Liver (tissue), 9 donors: ENCODE measurements around the gene SRC. TPM values are rescaled to one million over a fixed set of nuclear protein-coding genes. Genes with fewer than 3 reads are reported as not detected.

Source experiments
- DNase-seq: peaks from one replicate; pipeline ENCODE4 v3.0.0-alpha.2; 2017; ENCODE audit warnings: low spot score
- H3K27ac ChIP-seq, 2 donors: one replicate each; pipeline ENCODE4 v1.7.0; 2013; ENCODE audit warnings: inconsistent platforms in 2 of 2, low read length in 2 of 2, control low read depth in 1 of 2, low read depth in 1 of 2, mild to moderate bottlenecking in 1 of 2
- H3K27me3 ChIP-seq, 4 donors: one replicate each; pipeline versions ENCODE4 v1.6.1 to v1.7.0; 2013; ENCODE audit warnings: low read length in 3 of 4, inconsistent platforms in 1 of 4, mild to moderate bottlenecking in 1 of 4, moderate library complexity in 1 of 4; ENCODE audit not compliant: control insufficient read depth in 4 of 4, insufficient read depth in 4 of 4
- H3K36me3 ChIP-seq, 4 donors: one replicate each; pipeline versions ENCODE4 v1.6.1 to v1.7.0; 2013; ENCODE audit warnings: low read length in 3 of 4, mild to moderate bottlenecking in 3 of 4, low read depth in 1 of 4, moderate library complexity in 1 of 4; ENCODE audit not compliant: control insufficient read depth in 4 of 4, insufficient read depth in 3 of 4
- H3K4me1 ChIP-seq, 4 donors: one replicate each; pipeline versions ENCODE4 v1.6.1 to v1.7.0; 2013; ENCODE audit warnings: low read length in 3 of 4, mild to moderate bottlenecking in 3 of 4, moderate library complexity in 1 of 4; ENCODE audit not compliant: control insufficient read depth in 4 of 4, insufficient read depth in 4 of 4
- H3K4me3 ChIP-seq, 3 donors: one replicate each; pipeline versions ENCODE4 v1.6.1 to v1.7.0; 2013; ENCODE audit warnings: low read length in 3 of 3, control low read depth in 1 of 3, low read depth in 1 of 3, mild to moderate bottlenecking in 1 of 3
- H3K9ac ChIP-seq, 2 donors: one replicate each; pipeline ENCODE4 v1.7.0; 2013; ENCODE audit warnings: low read length in 2 of 2, mild to moderate bottlenecking in 2 of 2, moderate library complexity in 2 of 2, control low read depth in 1 of 2, low read depth in 1 of 2
- H3K9me3 ChIP-seq, 4 donors: one replicate each; pipeline versions ENCODE4 v1.6.1 to v1.7.0; 2013; ENCODE audit warnings: low read length in 3 of 4; ENCODE audit not compliant: control insufficient read depth in 4 of 4
- CTCF ChIP-seq: fragments of 150-350 bp; IDR thresholded peaks from 2 replicates; pipeline ENCODE4 v1.5.1; 2017; ENCODE audit warnings: improper control_type of control experiment, low read depth, low read length; ENCODE audit not compliant: missing input control
- EGR1 ChIP-seq, 2 donors: IDR thresholded peaks; 2 replicates each; pipeline ENCODE4 v1.6.1; 2016 to 2018; ENCODE audit warnings: antibody characterized with exemption in 2 of 2, low read depth in 2 of 2
- FOXA1 ChIP-seq: IDR thresholded peaks from 2 replicates; pipeline ENCODE4 v1.6.1; 2016; ENCODE audit warnings: antibody characterized with exemption
- FOXA2 ChIP-seq: IDR thresholded peaks from 2 replicates; pipeline ENCODE4 v1.6.1; 2016; ENCODE audit warnings: antibody characterized with exemption
- GABPA ChIP-seq, 2 donors: IDR thresholded peaks in 1 of 2; conservative IDR thresholded peaks in 1 of 2; 2 replicates each; pipeline ENCODE4 v1.6.1; 2016; ENCODE audit warnings: antibody characterized with exemption in 2 of 2, mild to moderate bottlenecking in 1 of 2, moderate library complexity in 1 of 2
- HNF4A ChIP-seq, 2 donors: conservative IDR thresholded peaks; 2 replicates each; pipeline ENCODE4 v1.6.1; 2016; ENCODE audit warnings: antibody characterized with exemption in 2 of 2, mild to moderate bottlenecking in 2 of 2
- HNF4G ChIP-seq: IDR thresholded peaks from 2 replicates; pipeline ENCODE4 v1.6.1; 2016; ENCODE audit warnings: antibody characterized with exemption
- JUND ChIP-seq, 2 donors: IDR thresholded peaks; 2 replicates each; pipeline ENCODE4 v1.6.1; 2016; ENCODE audit warnings: antibody characterized with exemption in 2 of 2
- NR2F2 ChIP-seq: IDR thresholded peaks from 2 replicates; pipeline ENCODE4 v1.6.1; 2016; ENCODE audit warnings: antibody characterized with exemption
- RAD21 ChIP-seq, 2 donors: IDR thresholded peaks; 2 replicates each; pipeline ENCODE4 v1.6.1; 2016; ENCODE audit warnings: antibody characterized with exemption in 2 of 2, mild to moderate bottlenecking in 2 of 2
- REST ChIP-seq: IDR thresholded peaks from 2 replicates; pipeline ENCODE4 v1.6.1; 2016; ENCODE audit warnings: antibody characterized with exemption, mild to moderate bottlenecking
- RXRA ChIP-seq, 2 donors: IDR thresholded peaks; 2 replicates each; pipeline ENCODE4 v1.6.1; 2017 to 2018; ENCODE audit warnings: antibody characterized with exemption in 2 of 2, mild to moderate bottlenecking in 1 of 2
- SP1 ChIP-seq: IDR thresholded peaks from 2 replicates; pipeline ENCODE4 v1.6.1; 2018; ENCODE audit warnings: antibody characterized with exemption, mild to moderate bottlenecking
- TAF1 ChIP-seq: conservative IDR thresholded peaks from 2 replicates; pipeline ENCODE4 v1.6.1; 2016; ENCODE audit warnings: antibody characterized with exemption, mild to moderate bottlenecking
- YY1 ChIP-seq: IDR thresholded peaks from 2 replicates; pipeline ENCODE4 v1.6.1; 2016; ENCODE audit warnings: antibody characterized with exemption, mild to moderate bottlenecking
- ZBTB33 ChIP-seq: IDR thresholded peaks from 2 replicates; pipeline ENCODE4 v1.6.1; 2016; ENCODE audit warnings: antibody characterized with exemption
- WGBS: extraction: QIAGEN DNeasy Blood & Tissue Kit; methylation state at CpG from one replicate; pipeline ENCODE4 v1.1.7; 2013; 5-methylcytosine and 5-hydroxymethylcytosine counted together
- polyA plus RNA-seq, 2 donors: library from polyadenylated mRNA; stranded (reverse) in 1 of 2; unstranded in 1 of 2; fragments of 200-250 nt in 1 of 2; fragments of >200 nt in 1 of 2; fragmentation: Nextera tagmentation in 1 of 2; extraction: Ambion mirVana in 1 of 2; gene quantifications; one replicate each; pipeline versions ENCODE4 v1.2.1 to v1.2.3, GENCODE V29; 2013 to 2015
- total RNA-seq, 2 donors: library from RNA; depleted of rRNA; stranded (reverse); fragments of >200 nt; gene quantifications; one replicate each; pipeline ENCODE4 v1.2.3, GENCODE V29; 2014
- TF ChIP-seq, protein P1 (sequence below): IDR thresholded peaks from 2 replicates; pipeline ENCODE4 v1.6.1; 2016; ENCODE audit warnings: antibody characterized with exemption
- TF ChIP-seq, protein P2 (sequence below): IDR thresholded peaks from 2 replicates; pipeline ENCODE4 v1.6.1; 2016; ENCODE audit warnings: antibody characterized with exemption
- donor health status: healthy.
- donor health status: healthy.
- donor health status: healthy.
- donor health status: healthy.
- donor health status: healthy.

Gene SRC
- total and polyA plus RNA-seq, 4 donors = 3.3 to 21.2 (median 5.4) TPM

DNA sequence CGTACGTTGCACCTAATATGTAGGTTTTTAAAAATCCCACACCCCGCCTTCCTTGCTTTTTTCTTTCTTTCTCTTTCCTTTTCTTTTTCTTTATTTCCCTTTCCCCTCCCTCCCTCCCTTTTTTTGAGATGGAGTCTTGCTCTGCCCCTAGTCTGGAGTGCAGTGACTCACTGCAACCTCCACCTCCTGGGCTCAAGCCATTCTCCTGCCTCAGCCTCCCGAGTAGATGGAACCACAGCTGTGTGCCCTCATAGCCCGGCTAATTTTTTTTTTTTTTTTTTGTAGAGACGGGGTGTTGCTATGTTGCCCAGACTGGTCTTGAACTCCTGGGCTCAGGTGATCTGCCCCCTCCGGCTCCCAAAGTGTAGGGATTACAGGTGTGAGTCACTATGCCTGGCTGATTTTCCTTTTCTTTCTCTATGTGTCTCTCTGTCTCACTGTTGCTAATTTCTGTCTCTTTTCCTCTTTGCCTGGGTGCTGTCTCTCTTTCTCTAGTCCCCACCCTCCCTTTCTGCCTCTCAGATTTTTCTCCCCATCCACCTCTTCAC, 61.2 kb downstream of the SRC start:
- Histone ChIP-seq H3K27ac (no peak overlapping the region), H3K9ac (no peak overlapping the region), H3K27me3 (peaks cover 0 to 3% (median 1%) of the 10 kb centered on the region in 4 donors), H3K4me3 (no peak overlapping the region), H3K4me1 (peaks cover 0 to 14% (median 4%) of the 10 kb centered on the region in 4 donors), H3K36me3 (no peaks in the 10 kb centered on the region), H3K9me3 (no peaks in the 10 kb centered on the region)
- DNase-seq = no peak
- no peak for TF ChIP-seq REST
- TF ChIP-seq GABPA (IDR thresholded peaks at IDR 0.05 in 1 of 2, conservative IDR thresholded peaks at IDR 0.05 in 1 of 2) = no peak
- TF ChIP-seq CTCF = no peak
- no peak for TF ChIP-seq FOXA2
- no peak for TF ChIP-seq RAD21 (IDR thresholded peaks at IDR 0.05)
- no peak for TF ChIP-seq HNF4G
- no peak for TF ChIP-seq TAF1
- TF ChIP-seq, protein P1, sequence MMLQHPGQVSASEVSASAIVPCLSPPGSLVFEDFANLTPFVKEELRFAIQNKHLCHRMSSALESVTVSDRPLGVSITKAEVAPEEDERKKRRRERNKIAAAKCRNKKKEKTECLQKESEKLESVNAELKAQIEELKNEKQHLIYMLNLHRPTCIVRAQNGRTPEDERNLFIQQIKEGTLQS = no peak
- TF ChIP-seq, protein P2, sequence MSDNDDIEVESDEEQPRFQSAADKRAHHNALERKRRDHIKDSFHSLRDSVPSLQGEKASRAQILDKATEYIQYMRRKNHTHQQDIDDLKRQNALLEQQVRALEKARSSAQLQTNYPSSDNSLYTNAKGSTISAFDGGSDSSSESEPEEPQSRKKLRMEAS = no peak
- no peak for TF ChIP-seq ZBTB33
- TF ChIP-seq EGR1 (IDR thresholded peaks at IDR 0.05; ENCODE audit: low read depth in 2 of 2) = no peak
- no peak for TF ChIP-seq NR2F2
- no peak for TF ChIP-seq YY1
- no peak for TF ChIP-seq HNF4A (conservative IDR thresholded peaks at IDR 0.05)
- no peak for TF ChIP-seq JUND (IDR thresholded peaks at IDR 0.05)
- no peak for TF ChIP-seq RXRA (IDR thresholded peaks at IDR 0.05)
- TF ChIP-seq SP1 = no peak
- TF ChIP-seq FOXA1 = no peak
- WGBS = 53% methylated on average over 7 of the region's 7 CpGs
